BE2C (cell line): ENCODE data around the gene MAP7D1.
"Not testable (repeated sequence)": the region's sequence is repeated elsewhere in the genome, so short reads cannot be mapped to it uniquely, and the experiment has no call there.

Experiments used
- DNase-seq: peaks from one replicate; pipeline ENCODE4 v3.0.0-alpha.2; 2020
- H3K27me3 ChIP-seq: fragments of 250-450 bp; sonication (Bioruptor Pico); 2 replicates; pipeline ENCODE4 v1.5.1; 2020; ENCODE audit warnings: mild to moderate bottlenecking
- H3K36me3 ChIP-seq: fragments of 250-450 bp; sonication (Bioruptor Pico); 2 replicates; pipeline ENCODE4 v1.5.1; 2020; ENCODE audit warnings: mild to moderate bottlenecking
- H3K4me1 ChIP-seq: fragments of 250-450 bp; sonication (Bioruptor Pico); 2 replicates; pipeline ENCODE4 v1.5.1; 2020
- H3K4me3 ChIP-seq: 2 replicates; pipeline ENCODE4 v1.5.1; 2011; ENCODE audit warnings: low read depth, low read length
- H3K9me3 ChIP-seq: fragments of 250-450 bp; sonication (Bioruptor Pico); 2 replicates; pipeline ENCODE4 v1.5.1; 2020
- TF ChIP-seq, protein P1 (sequence below): IDR thresholded peaks from 2 replicates; pipeline ENCODE4 v1.5.1; 2012; ENCODE audit warnings: mild to moderate bottlenecking, low read depth, low read length

The MAP7D1 gene

DNA sequence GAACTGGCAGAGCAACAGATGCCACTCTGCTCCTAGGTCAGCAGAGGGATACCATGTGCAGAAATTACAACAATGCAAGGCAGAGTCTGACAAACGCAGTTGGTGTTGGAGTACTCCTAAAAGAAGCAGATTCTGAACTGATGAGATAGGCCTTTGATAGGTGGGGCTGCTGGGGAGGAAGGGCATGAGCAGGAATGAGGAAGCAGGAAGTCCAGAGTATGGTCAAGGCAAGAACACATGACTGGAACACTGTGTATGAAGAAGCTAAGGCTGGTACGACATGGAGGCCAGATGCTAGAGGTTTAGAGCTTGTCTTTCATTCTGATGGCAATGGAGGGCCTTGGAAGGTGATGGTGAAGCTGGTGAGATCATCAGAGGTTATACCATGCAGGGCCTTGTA, 56.8 kb downstream of the MAP7D1 start:
- no peaks in the 10 kb centered on the region for H3K9me3 ChIP-seq
- DNase-seq: no peak
- no peaks in the 10 kb centered on the region for H3K4me1 ChIP-seq
- no peaks in the 10 kb centered on the region for H3K36me3 ChIP-seq
- no peak overlapping the region for H3K4me3 ChIP-seq
- no peaks in the 10 kb centered on the region for H3K27me3 ChIP-seq
- TF ChIP-seq, protein P1, sequence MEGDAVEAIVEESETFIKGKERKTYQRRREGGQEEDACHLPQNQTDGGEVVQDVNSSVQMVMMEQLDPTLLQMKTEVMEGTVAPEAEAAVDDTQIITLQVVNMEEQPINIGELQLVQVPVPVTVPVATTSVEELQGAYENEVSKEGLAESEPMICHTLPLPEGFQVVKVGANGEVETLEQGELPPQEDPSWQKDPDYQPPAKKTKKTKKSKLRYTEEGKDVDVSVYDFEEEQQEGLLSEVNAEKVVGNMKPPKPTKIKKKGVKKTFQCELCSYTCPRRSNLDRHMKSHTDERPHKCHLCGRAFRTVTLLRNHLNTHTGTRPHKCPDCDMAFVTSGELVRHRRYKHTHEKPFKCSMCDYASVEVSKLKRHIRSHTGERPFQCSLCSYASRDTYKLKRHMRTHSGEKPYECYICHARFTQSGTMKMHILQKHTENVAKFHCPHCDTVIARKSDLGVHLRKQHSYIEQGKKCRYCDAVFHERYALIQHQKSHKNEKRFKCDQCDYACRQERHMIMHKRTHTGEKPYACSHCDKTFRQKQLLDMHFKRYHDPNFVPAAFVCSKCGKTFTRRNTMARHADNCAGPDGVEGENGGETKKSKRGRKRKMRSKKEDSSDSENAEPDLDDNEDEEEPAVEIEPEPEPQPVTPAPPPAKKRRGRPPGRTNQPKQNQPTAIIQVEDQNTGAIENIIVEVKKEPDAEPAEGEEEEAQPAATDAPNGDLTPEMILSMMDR: no peak

DNA sequence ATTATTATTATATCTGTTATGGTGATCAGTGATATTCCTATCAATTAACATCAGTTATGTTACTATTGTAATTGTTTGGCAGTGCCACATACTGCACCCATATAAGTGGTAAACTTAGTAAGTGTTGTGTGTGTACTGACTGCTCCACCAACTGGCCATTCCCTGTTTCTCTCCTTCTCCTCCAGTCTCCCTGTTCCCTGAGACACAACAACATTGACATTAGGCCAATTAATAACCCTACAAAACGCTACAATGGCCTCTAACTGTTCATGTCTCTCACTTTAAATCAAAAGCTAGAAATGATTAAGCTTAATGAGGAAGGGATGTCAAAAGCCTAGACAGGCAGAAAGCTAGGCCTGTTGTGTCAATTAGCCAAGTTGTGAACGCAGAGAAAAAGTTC, 61.7 kb downstream of the MAP7D1 start:
- no peaks in the 10 kb centered on the region for H3K4me1 ChIP-seq
- no peak for DNase-seq
- no peaks in the 10 kb centered on the region for H3K9me3 ChIP-seq
- TF ChIP-seq, protein P1: peak; percentile 27
- H3K27me3 ChIP-seq: no peaks in the 10 kb centered on the region
- H3K4me3 ChIP-seq: no peak overlapping the region
- H3K36me3 ChIP-seq: no peaks in the 10 kb centered on the region

DNA sequence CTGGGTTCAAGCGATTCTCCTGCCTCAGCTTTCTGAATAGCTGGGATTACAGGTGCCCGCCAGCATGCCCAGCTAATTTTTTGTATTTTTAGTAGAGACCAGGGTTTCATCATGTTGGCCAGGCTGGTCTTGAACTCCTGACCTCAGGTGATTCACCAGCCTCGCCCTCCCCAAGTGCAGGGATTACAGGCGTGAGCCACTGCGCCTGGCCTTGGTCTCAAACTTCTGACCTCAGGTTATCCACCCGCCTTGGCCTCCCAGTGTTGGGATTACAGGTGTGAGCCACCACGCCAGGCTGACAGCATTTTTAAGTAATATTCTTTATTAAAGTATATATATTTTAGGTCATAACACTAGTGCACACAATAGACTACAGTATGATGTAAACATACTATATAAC, 65.9 kb downstream of the MAP7D1 start:
- H3K9me3 ChIP-seq, H3K4me3 ChIP-seq, H3K27me3 ChIP-seq, H3K36me3 ChIP-seq, DNase-seq, H3K4me1 ChIP-seq: not testable (repeated sequence)

DNA sequence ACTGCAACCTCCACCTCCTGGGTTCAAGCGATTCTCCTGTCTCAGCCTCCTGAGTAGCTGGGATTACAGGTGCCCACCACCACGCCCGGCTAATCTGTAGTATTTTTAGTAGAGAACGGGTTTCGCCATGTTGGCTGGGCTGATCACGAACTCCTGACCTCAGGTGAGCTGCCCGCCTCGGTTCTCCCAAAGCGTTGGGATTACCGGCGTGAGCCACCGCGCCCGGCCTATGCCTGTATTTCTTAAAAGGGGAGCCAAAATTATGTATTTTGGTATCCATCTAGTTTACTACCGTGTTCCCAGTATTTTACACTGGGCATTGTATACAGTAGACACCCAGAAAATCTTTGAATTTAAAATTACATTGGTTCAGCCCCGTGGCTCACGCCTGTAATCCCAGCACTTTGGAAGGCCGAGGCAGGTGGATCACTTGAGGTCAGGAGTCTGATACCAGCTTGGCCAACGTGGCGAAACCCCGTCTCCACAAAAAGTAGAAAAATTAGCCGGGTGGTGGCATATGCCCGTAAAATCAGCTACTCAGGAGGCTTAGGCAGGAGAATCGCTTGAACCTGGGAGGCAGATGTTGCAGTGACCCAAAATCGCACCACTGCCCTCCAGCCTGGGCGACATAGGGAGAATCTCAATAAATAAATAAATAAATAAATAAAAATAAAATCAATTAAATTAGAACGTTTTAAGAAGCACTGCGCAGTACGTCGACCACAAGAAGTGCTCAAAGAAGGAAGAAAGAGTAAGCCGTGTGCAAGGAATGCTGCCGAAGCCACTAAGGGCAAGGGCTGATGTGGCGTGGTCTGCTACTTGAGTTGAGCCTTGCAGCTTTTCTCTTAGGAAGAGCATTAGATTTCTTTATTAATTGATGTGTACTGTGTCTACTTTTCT, 66.8 kb downstream of the MAP7D1 start:
- no peaks in the 10 kb centered on the region for H3K9me3 ChIP-seq

DNA sequence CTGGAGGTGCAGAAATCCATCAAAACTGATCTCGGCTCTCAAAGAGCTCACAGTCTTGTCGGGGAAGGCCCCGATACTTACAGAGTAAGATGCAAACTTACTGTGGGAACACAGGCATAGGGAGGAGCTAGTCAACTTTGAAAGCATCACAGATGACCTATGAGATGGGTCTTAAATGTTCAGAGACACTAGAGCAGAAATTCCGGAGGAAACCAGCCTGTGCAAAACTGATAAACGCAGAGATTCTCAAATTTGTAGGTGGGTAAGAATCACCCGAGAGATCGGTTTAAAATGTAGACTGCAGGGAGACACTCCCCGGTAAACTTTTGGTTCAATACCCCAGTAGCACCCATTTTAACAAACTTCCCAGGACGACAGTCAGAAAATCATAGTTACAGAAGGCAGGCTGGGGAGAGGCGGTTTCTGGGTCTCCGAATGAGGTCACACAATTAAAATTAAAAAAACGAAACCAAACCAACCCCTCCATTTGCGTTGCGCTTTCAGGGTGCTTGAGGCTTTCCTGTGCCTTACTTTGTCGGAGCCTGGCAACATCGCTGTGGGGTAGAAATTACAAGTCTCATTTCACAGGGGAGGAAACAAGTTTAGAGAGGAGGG, 67.5 kb downstream of the MAP7D1 start:
- Histone ChIP-seq H3K36me3 (peaks cover 5% of the 10 kb centered on the region; the same call in 1 of the 2 replicates), H3K4me1 (no peaks in the 10 kb centered on the region), H3K4me3 (peak overlapping the region; percentile 62), H3K27me3 (no peaks in the 10 kb centered on the region), H3K9me3 (no peaks in the 10 kb centered on the region)
- TF ChIP-seq, protein P1: no peak
- DNase-seq: no peak

More for the DNA sequence above, 66.8 kb downstream of the MAP7D1 start:
- peak overlapping the region; percentile 62 for H3K4me3 ChIP-seq
- TF ChIP-seq, protein P1: no peak
- no peaks in the 10 kb centered on the region for H3K27me3 ChIP-seq
- no peaks in the 10 kb centered on the region for H3K4me1 ChIP-seq
- no peak for DNase-seq
- peaks cover 5% of the 10 kb centered on the region; the same call in 1 of the 2 replicates for H3K36me3 ChIP-seq

DNA sequence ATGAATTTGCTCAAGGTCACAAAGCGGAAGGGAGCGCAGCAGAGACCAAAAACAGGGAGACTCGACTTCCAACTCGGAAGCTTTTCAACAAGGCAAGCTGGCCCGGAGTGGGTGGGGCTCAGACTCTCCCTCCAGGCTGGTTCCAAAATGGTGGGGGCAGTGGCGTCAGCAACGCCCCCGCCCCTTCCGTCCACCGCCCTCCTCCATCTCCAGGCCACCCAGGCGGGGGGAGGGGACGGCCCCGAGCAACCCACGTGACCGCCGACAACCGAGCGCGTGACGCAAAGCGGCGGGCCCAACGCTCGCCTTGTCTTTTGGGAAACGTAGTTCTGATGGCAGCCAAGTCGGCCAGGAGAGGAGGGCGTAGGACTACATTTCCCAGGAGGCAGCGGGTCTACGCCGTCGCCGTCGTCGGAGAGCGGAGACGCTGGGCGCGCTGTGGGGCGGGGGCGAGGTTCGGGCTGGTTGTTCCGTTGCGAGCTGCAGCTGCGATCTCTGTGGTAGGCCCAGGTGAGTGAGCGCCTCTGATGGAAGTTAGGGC, 68.1 kb downstream of the MAP7D1 start, which contains the start of gene THRAP3:
THRAP3 (plus strand) TSS at position 448 of the 541 bp plus-strand sequence. CDS start 58,121 bp downstream, outside the sequence.
- Histone ChIP-seq H3K27me3 (no peaks in the 10 kb centered on the region), H3K9me3 (no peaks in the 10 kb centered on the region), H3K36me3 (peaks cover 5% of the 10 kb centered on the region; the same call in 1 of the 2 replicates), H3K4me1 (no peaks in the 10 kb centered on the region), H3K4me3 (peak within 1 kb of the TSS; percentile 82)
- DNase-seq: peak; percentile 97
- TF ChIP-seq, protein P1: no peak
